K562 (cell line): ENCODE measurements around the gene CLIC1. TPM values are rescaled to one million over a fixed set of nuclear protein-coding genes. Genes with fewer than 3 reads are reported as not detected.

Source experiments
- CXXC5 ChIP-seq: fragments of 250-450 bp; sonication (Bioruptor Pico); IDR thresholded peaks from 2 replicates; pipeline ENCODE4 v1.8.0; 2022; ENCODE audit warnings: inconsistent platforms, mild to moderate bottlenecking, moderate library complexity
- E2F3 ChIP-seq: fragments of 250-450 bp; sonication (Bioruptor Pico); IDR thresholded peaks from 2 replicates; pipeline ENCODE4 v1.4.0; 2020; ENCODE audit warnings: mild to moderate bottlenecking
- EZH2 ChIP-seq: IDR thresholded peaks from 2 replicates; pipeline ENCODE4 v1.6.1; 2012; ENCODE audit warnings: low read depth, mild to moderate bottlenecking, inconsistent platforms, low read length, borderline replicate concordance
- GABPA ChIP-seq: fragments of 200-800 bp; sonication (Bioruptor generic); conservative IDR thresholded peaks from 2 replicates; pipeline ENCODE4 v1.6.1; 2016; ENCODE audit warnings: low read depth, missing genetic modification characterization, missing compliant biosample characterization
- GTF2F1 ChIP-seq: IDR thresholded peaks from 2 replicates; pipeline ENCODE4 v1.6.1; 2011; ENCODE audit warnings: low read depth, low read length, improper control_type of control experiment
- HIVEP1 ChIP-seq: fragments of 250-450 bp; sonication (Bioruptor Pico); IDR thresholded peaks from 2 replicates; pipeline ENCODE4 v1.4.0; 2020; ENCODE audit warnings: mild to moderate bottlenecking
- HOXB6 ChIP-seq: fragments of 250-450 bp; sonication (Bioruptor Pico); IDR thresholded peaks from 2 replicates; pipeline ENCODE4 v1.5.1; 2022; ENCODE audit warnings: mild to moderate bottlenecking, borderline replicate concordance
- MYC ChIP-seq, 2 experiments: fragments of 250-450 bp in 1 of 2; sonication (Bioruptor Pico) in 1 of 2; IDR thresholded peaks; 2 replicates each; pipeline versions ENCODE4 v1.5.1 to v1.6.1; 2012 to 2021; ENCODE audit warnings: low read depth in 2 of 2, borderline replicate concordance in 1 of 2, improper control_type of control experiment in 1 of 2, low read length in 1 of 2, mild to moderate bottlenecking in 1 of 2, moderate library complexity in 1 of 2
- PCBP1 ChIP-seq: fragments of 200-400 bp; formaldehyde crosslinking; IDR thresholded peaks from 2 replicates; pipeline ENCODE4 v1.6.1; 2018; ENCODE audit warnings: mild to moderate bottlenecking, low read depth, low read length; ENCODE audit not compliant: poor library complexity, severe bottlenecking
- POLR2H ChIP-seq: IDR thresholded peaks from 2 replicates; pipeline ENCODE4 v1.6.1; 2016; ENCODE audit warnings: missing genetic modification characterization, low read depth, mild to moderate bottlenecking, control low read depth, missing compliant biosample characterization, moderate library complexity
- POU5F1 ChIP-seq: fragments of 150-350 bp; IDR thresholded peaks from 2 replicates; pipeline ENCODE4 v1.6.1; 2014; ENCODE audit warnings: borderline replicate concordance, low read length, low read depth, mild to moderate bottlenecking; ENCODE audit not compliant: partially characterized antibody
- RB1 ChIP-seq: fragments of 450-650 bp; IDR thresholded peaks from 2 replicates; pipeline ENCODE4 v1.6.1; 2017; ENCODE audit warnings: low read depth, mild to moderate bottlenecking
- STAT5B ChIP-seq: fragments of 250-450 bp; sonication (Bioruptor Pico); IDR thresholded peaks from 2 replicates; pipeline ENCODE4 v1.8.0; 2021; ENCODE audit warnings: mild to moderate bottlenecking, inconsistent platforms
- SUPT5H ChIP-seq: fragments of 450-650 bp; IDR thresholded peaks from 2 replicates; pipeline ENCODE4 v1.6.1; 2016
- YY1 ChIP-seq, 3 experiments: IDR thresholded peaks; 2 replicates each; pipeline ENCODE4 v1.6.1; 2011; ENCODE audit warnings: low read length in 2 of 3, mild to moderate bottlenecking in 2 of 3, moderate library complexity in 2 of 3, borderline replicate concordance in 1 of 3, control low read depth in 1 of 3, low read depth in 1 of 3; ENCODE audit not compliant: insufficient read depth in 3 of 3, insufficient replicate concordance in 2 of 3, control insufficient read depth in 1 of 3, insufficient read length in 1 of 3; ENCODE audit errors: extremely low read depth in 1 of 3
- ZNF146 ChIP-seq: IDR thresholded peaks from one replicate; pipeline ENCODE4 v1.6.1; 2018; ENCODE audit warnings: missing compliant biosample characterization; ENCODE audit not compliant: unreplicated experiment
- ZNF311 ChIP-seq: fragments of 250-450 bp; sonication (Bioruptor Pico); IDR thresholded peaks from 2 replicates; pipeline ENCODE4 v1.4.0; 2020; ENCODE audit warnings: mild to moderate bottlenecking, moderate library complexity
- ZNF75A ChIP-seq: fragments of 450-650 bp; formaldehyde crosslinking; IDR thresholded peaks from 2 replicates; pipeline ENCODE4 v1.4.0; 2020; ENCODE audit warnings: mild to moderate bottlenecking
- polyA plus RNA-seq, 8 experiments: library from polyadenylated mRNA; depleted of rRNA in 4 of 8; stranded (reverse) in 5 of 8; unstranded in 3 of 8; fragments of >200 nt; fragmentation: Nextera tagmentation in 2 of 8; fragmentation: Illumina TruSeq in 1 of 8; extraction: Ambion mirVana in 2 of 8; extraction: Trizol in 1 of 8; gene quantifications; 2 replicates each; pipeline versions ENCODE4 v1.2.1 to v1.2.3, GENCODE V29; 2011 to 2014; ENCODE audit warnings: inconsistent platforms in 1 of 8, missing spikeins in 1 of 8
- total RNA-seq, 7 experiments: library from RNA; depleted of rRNA in 6 of 7; stranded (reverse); fragments of >200 nt in 6 of 7; fragmentation: Illumina TruSeq in 2 of 7; extraction: Trizol in 2 of 7; gene quantifications; 2 replicates each; pipeline versions ENCODE4 v1.2.1 to v1.2.3, GENCODE V29; 2011 to 2021; ENCODE audit warnings: low replicate concordance in 1 of 7
- TF ChIP-seq, protein P1 (sequence below): fragments of 450-650 bp; IDR thresholded peaks from 2 replicates; pipeline ENCODE4 v1.6.1; 2017; ENCODE audit warnings: antibody characterized with exemption
- TF ChIP-seq, protein P2 (sequence below): fragments of 450-650 bp; IDR thresholded peaks from 2 replicates; pipeline ENCODE4 v1.7.0; 2016; ENCODE audit warnings: borderline replicate concordance
- TF ChIP-seq, protein P3 (sequence below): fragments of 250-450 bp; sonication (Bioruptor Pico); IDR thresholded peaks from 2 replicates; pipeline ENCODE4 v1.5.0; 2021; ENCODE audit warnings: mild to moderate bottlenecking, borderline replicate concordance

The CLIC1 gene
- total and polyA plus RNA-seq, 9 of the 15 experiments (the other 6 are each of a cell fraction or from before 2014, with no cell fraction given) = 1,267 to 2,419 (median 1,808) TPM

DNA sequence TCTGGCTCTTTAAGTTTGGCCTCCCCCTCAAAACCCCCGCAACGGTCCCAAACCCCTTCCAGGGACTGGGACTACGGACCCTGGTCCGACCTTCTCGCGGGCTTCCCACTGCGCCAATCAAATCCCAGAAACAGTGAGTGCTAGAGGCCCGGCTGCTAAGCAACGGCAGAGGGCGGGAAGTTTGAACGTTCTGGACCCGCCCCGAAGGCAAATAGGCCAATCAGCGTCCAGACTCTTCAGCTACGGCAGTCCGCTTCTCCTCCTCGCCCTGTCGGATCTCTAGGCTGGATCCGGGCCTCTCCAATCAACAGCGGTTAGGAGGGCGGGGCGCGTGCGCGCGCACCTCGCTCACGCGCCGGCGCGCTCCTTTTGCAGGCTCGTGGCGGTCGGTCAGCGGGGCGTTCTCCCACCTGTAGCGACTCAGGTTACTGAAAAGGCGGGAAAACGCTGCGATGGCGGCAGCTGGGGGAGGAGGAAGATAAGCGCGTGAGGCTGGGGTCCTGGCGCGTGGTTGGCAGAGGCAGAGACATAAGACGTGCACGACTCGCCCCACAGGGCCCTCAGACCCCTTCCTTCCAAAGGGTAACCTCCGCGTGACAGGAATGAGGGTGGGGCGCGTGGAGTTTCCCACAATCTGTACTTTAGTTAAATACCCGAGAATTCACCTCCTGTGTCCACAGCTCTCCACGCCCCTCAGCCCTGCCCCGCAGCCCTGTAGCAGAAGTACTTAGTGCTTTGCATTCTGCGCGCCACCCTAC is 3.5 kb upstream of the CLIC1 start, which contains the start of gene MSH5 (continued):
- TF ChIP-seq, protein P1, sequence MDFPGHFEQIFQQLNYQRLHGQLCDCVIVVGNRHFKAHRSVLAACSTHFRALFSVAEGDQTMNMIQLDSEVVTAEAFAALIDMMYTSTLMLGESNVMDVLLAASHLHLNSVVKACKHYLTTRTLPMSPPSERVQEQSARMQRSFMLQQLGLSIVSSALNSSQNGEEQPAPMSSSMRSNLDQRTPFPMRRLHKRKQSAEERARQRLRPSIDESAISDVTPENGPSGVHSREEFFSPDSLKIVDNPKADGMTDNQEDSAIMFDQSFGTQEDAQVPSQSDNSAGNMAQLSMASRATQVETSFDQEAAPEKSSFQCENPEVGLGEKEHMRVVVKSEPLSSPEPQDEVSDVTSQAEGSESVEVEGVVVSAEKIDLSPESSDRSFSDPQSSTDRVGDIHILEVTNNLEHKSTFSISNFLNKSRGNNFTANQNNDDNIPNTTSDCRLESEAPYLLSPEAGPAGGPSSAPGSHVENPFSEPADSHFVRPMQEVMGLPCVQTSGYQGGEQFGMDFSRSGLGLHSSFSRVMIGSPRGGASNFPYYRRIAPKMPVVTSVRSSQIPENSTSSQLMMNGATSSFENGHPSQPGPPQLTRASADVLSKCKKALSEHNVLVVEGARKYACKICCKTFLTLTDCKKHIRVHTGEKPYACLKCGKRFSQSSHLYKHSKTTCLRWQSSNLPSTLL = no peak
- peak; percentile 84 for TF ChIP-seq PCBP1
- TF ChIP-seq ZNF146 (CRISPR knock-in tag) = no peak
- peak; percentile 99 for TF ChIP-seq CXXC5 (CRISPR knock-in tag)
- 0 out of 2 replicates have a peak, but pooled peaks have one; percentile 62 for TF ChIP-seq ZNF75A
- no peak for TF ChIP-seq RB1
- no peak for TF ChIP-seq POU5F1
- TF ChIP-seq STAT5B (CRISPR knock-in tag) = no peak
- no peak; the same call in 1 of the 2 replicates for TF ChIP-seq HIVEP1 (CRISPR knock-in tag)
- TF ChIP-seq, protein P2, sequence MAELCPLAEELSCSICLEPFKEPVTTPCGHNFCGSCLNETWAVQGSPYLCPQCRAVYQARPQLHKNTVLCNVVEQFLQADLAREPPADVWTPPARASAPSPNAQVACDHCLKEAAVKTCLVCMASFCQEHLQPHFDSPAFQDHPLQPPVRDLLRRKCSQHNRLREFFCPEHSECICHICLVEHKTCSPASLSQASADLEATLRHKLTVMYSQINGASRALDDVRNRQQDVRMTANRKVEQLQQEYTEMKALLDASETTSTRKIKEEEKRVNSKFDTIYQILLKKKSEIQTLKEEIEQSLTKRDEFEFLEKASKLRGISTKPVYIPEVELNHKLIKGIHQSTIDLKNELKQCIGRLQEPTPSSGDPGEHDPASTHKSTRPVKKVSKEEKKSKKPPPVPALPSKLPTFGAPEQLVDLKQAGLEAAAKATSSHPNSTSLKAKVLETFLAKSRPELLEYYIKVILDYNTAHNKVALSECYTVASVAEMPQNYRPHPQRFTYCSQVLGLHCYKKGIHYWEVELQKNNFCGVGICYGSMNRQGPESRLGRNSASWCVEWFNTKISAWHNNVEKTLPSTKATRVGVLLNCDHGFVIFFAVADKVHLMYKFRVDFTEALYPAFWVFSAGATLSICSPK = peak; percentile 17; the same call in 1 of the 2 replicates
- peak; percentile 92 for TF ChIP-seq SUPT5H
- TF ChIP-seq ZNF311 (CRISPR knock-in tag) = no peak
- no peak for TF ChIP-seq GABPA (tag)
- TF ChIP-seq E2F3 (CRISPR knock-in tag) = peak; percentile 99
- TF ChIP-seq MYC (IDR thresholded peaks at IDR 0.05; ENCODE audit: low read depth, low read length) = peak; percentile 99
- peak; percentile 98 for TF ChIP-seq MYC (CRISPR knock-in tag; IDR thresholded peaks at IDR 0.05; ENCODE audit: borderline replicate concordance, low read depth)
- TF ChIP-seq HOXB6 (CRISPR knock-in tag) = peak; percentile 69; the same call in 1 of the 2 replicates
- TF ChIP-seq GTF2F1 = no peak
- TF ChIP-seq, protein P3, sequence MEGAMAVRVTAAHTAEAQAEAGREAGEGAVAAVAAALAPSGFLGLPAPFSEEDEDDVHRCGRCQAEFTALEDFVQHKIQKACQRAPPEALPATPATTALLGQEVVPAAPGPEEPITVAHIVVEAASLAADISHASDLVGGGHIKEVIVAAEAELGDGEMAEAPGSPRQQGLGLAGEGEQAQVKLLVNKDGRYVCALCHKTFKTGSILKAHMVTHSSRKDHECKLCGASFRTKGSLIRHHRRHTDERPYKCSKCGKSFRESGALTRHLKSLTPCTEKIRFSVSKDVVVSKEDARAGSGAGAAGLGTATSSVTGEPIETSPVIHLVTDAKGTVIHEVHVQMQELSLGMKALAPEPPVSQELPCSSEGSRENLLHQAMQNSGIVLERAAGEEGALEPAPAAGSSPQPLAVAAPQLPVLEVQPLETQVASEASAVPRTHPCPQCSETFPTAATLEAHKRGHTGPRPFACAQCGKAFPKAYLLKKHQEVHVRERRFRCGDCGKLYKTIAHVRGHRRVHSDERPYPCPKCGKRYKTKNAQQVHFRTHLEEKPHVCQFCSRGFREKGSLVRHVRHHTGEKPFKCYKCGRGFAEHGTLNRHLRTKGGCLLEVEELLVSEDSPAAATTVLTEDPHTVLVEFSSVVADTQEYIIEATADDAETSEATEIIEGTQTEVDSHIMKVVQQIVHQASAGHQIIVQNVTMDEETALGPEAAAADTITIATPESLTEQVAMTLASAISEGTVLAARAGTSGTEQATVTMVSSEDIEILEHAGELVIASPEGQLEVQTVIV (CRISPR knock-in tag) = no peak
- TF ChIP-seq YY1 (IDR thresholded peaks at IDR 0.05; ENCODE audit: borderline replicate concordance in 1 of 3, control insufficient read depth in 1 of 3, extremely low read depth in 1 of 3, insufficient read depth in 3 of 3, insufficient read length in 1 of 3, insufficient replicate concordance in 2 of 3, low read depth in 1 of 3, low read length in 2 of 3) = peak in 2 of 3 experiments; percentile 72 to 96
- no peak for TF ChIP-seq EZH2
- no peak for TF ChIP-seq POLR2H
